ENCODE measurements around the gene DCUN1D2.

DNA sequence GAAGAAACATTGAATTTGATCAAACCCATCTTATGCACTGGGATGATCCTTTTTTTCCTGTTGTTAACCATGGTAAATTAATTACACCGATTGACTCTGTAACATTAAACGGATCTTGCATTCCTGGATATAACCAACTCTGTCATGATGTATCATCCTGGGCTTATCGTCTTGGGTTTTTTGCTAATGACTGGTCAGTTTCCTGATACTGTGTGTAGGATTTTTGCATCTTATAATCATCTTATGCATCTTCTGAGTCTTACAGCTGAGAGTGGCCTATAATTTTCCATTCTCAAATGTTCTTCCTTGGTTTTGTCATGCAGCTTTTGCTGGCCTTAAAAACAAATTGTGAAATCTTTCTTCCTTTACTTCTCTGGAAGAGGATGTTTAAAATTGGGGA lies 12.8 kb downstream of the DCUN1D2 start:
- TF ChIP-seq, protein P1, sequence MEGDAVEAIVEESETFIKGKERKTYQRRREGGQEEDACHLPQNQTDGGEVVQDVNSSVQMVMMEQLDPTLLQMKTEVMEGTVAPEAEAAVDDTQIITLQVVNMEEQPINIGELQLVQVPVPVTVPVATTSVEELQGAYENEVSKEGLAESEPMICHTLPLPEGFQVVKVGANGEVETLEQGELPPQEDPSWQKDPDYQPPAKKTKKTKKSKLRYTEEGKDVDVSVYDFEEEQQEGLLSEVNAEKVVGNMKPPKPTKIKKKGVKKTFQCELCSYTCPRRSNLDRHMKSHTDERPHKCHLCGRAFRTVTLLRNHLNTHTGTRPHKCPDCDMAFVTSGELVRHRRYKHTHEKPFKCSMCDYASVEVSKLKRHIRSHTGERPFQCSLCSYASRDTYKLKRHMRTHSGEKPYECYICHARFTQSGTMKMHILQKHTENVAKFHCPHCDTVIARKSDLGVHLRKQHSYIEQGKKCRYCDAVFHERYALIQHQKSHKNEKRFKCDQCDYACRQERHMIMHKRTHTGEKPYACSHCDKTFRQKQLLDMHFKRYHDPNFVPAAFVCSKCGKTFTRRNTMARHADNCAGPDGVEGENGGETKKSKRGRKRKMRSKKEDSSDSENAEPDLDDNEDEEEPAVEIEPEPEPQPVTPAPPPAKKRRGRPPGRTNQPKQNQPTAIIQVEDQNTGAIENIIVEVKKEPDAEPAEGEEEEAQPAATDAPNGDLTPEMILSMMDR (IDR thresholded peaks at IDR 0.05; ENCODE audit: low read length), result no peak
- TF ChIP-seq EZH2phosphoT487 (IDR thresholded peaks at IDR 0.05; ENCODE audit: low read length) (no peak), EZH2 (optimal IDR thresholded peaks at IDR 0.05; ENCODE audit: low read depth, low read length) (no peak)
